ENCODE data around the gene FCHSD2.
"Not testable (repeated sequence)": the region's sequence is repeated elsewhere in the genome, so short reads cannot be mapped to it uniquely, and the experiment has no call there.

FCHSD2 gene

GRCh38 chr11:72817966-72818365, 324.2 kb downstream of the FCHSD2 start:
- DNase-seq (ENCODE audit: low read depth) = no peak

GRCh38 chr11:72816404-72816990, 325.6 kb downstream of the FCHSD2 start:
- no peak for DNase-seq (ENCODE audit: low read depth)

GRCh38 chr11:72815110-72815618, 327.0 kb downstream of the FCHSD2 start:
- DNase-seq (ENCODE audit: low read depth) = no peak

- DNase-seq (ENCODE audit: low read depth) = peak; percentile 61
These were observed 327.6 kb downstream of the FCHSD2 start, which contains the start of gene ATG16L2 for GRCh38 chr11:72814286-72815109. ATG16L2 (plus strand) TSS chr11:72814411; CDS start chr11:72814446, 35 bp downstream.

- no peak for DNase-seq (ENCODE audit: low read depth)
These were observed 328.3 kb downstream of the FCHSD2 start for GRCh38 chr11:72813740-72814285.

- DNase-seq (ENCODE audit: low read depth) = peak; percentile 47
These were observed 329.0 kb downstream of the FCHSD2 start for GRCh38 chr11:72812967-72813739.

- DNase-seq (ENCODE audit: low read depth) = no peak
These were observed 329.5 kb downstream of the FCHSD2 start for GRCh38 chr11:72812604-72812966.

- DNase-seq (ENCODE audit: low read depth) = not testable (repeated sequence)
These were observed 330.4 kb downstream of the FCHSD2 start for GRCh38 chr11:72811686-72812085.

- DNase-seq (ENCODE audit: low read depth) = no peak
These were observed 333.8 kb downstream of the FCHSD2 start for GRCh38 chr11:72808331-72808798.

- no peak for DNase-seq (ENCODE audit: low read depth)
These were observed 334.3 kb downstream of the FCHSD2 start for GRCh38 chr11:72807792-72808191.

GRCh38 chr11:72807021-72807693, 335.0 kb downstream of the FCHSD2 start:
- DNase-seq (ENCODE audit: low read depth) = no peak

- not testable (repeated sequence) for DNase-seq (ENCODE audit: low read depth)
These were observed 335.7 kb downstream of the FCHSD2 start for GRCh38 chr11:72806378-72806777.

- DNase-seq (ENCODE audit: low read depth) = no peak
These were observed 336.9 kb downstream of the FCHSD2 start for GRCh38 chr11:72805216-72805615.

- no peak for DNase-seq (ENCODE audit: low read depth)
These were observed 339.3 kb downstream of the FCHSD2 start for GRCh38 chr11:72802822-72803221.

GRCh38 chr11:72799441-72799840, 342.7 kb downstream of the FCHSD2 start:
- DNase-seq (ENCODE audit: low read depth) = no peak

- no peak for DNase-seq (ENCODE audit: low read depth)
These were observed 343.8 kb downstream of the FCHSD2 start for GRCh38 chr11:72798361-72798760.

- DNase-seq (ENCODE audit: low read depth) = peak; percentile 87
These were observed 348.4 kb downstream of the FCHSD2 start, which contains the start of gene STARD10 for GRCh38 chr11:72793425-72794367. STARD10 (minus strand) TSS chr11:72794047; CDS start chr11:72781181, 12,866 bp downstream.

GRCh38 chr11:72793076-72793424, 349.1 kb downstream of the FCHSD2 start:
- DNase-seq (ENCODE audit: low read depth) = no peak

- DNase-seq (ENCODE audit: low read depth) = no peak
These were observed 349.6 kb downstream of the FCHSD2 start for GRCh38 chr11:72792437-72793021.

GRCh38 chr11:72791228-72791627, 350.9 kb downstream of the FCHSD2 start:
- not testable (repeated sequence) for DNase-seq (ENCODE audit: low read depth)

Data from HS-5 (cell line).